Naive thymus-derived CD8-positive, alpha-beta T cell (primary cell): ENCODE data around the gene TMPRSS6. TPM values are rescaled to one million over a fixed set of nuclear protein-coding genes. Genes with fewer than 3 reads are reported as not detected.

Experiments
- ATAC-seq, 2 donors: fragments of 150-1000 bp; cut with Tn5 transposase in 1 of 2; sonication (Bioruptor Pico), chemical (Tn5 transposase) in 1 of 2; 1 replicate in 1 of 2; 2 replicates in 1 of 2; pipeline ENCODE4 v1.10.0; 2021; ENCODE audit warnings: mild to moderate bottlenecking in 2 of 2, moderate library complexity in 2 of 2
- POLR2A ChIA-PET: fragments of 350-600 bp; sonication (Branson Sonifier 250); formaldehyde crosslinking; loops from one replicate; lab custom pipeline; 2021; ENCODE audit warnings: antibody characterized with exemption; lab: Charles Lee
- DNase-seq, 10 donors: peaks; one replicate each; pipeline versions ENCODE4 v3.0.0 to v3.0.0-alpha.2; 2020 to 2022
- H3K27ac Mint-ChIP-seq, 10 donors: one replicate each; pipeline ENCODE4 v1.8.0; 2020 to 2022; ENCODE audit warnings: mild to moderate bottlenecking in 10 of 10, mixed read lengths in 10 of 10, moderate library complexity in 4 of 10, inconsistent platforms in 1 of 10
- H3K27me3 Mint-ChIP-seq, 5 donors: one replicate each; pipeline ENCODE4 v1.8.0; 2021 to 2022; ENCODE audit warnings: mixed read lengths in 5 of 5
- H3K36me3 Mint-ChIP-seq, 3 donors: one replicate each; pipeline ENCODE4 v1.8.0; 2020 to 2022; ENCODE audit warnings: mixed read lengths in 3 of 3, mild to moderate bottlenecking in 2 of 3, inconsistent platforms in 1 of 3
- H3K4me1 Mint-ChIP-seq, 4 donors: one replicate each; pipeline ENCODE4 v1.8.0; 2021 to 2022; ENCODE audit warnings: mixed read lengths in 4 of 4
- H3K4me3 Mint-ChIP-seq, 10 donors: one replicate each; pipeline ENCODE4 v1.8.0; 2020 to 2022; ENCODE audit warnings: mild to moderate bottlenecking in 10 of 10, mixed read lengths in 10 of 10, moderate library complexity in 6 of 10, inconsistent platforms in 1 of 10
- H3K9me3 Mint-ChIP-seq, 9 donors: one replicate each; pipeline ENCODE4 v1.8.0; 2020 to 2022; ENCODE audit warnings: mixed read lengths in 9 of 9, mild to moderate bottlenecking in 3 of 9, inconsistent platforms in 1 of 9, moderate library complexity in 1 of 9
- polyA plus RNA-seq, 3 donors: library from polyadenylated mRNA; unstranded; fragments of 300-500 nt; fragmentation: Illumina TruSeq; gene quantifications; one replicate each; pipeline ENCODE4 v1.2.3, GENCODE V29; 2021
- total RNA-seq, 8 experiments: library from RNA in 2 of 8; stranded (reverse) in 2 of 8; gene quantifications; one replicate each; pipeline ENCODE4 v1.2.3 and lab custom pipeline; 2021 to 2026

Gene TMPRSS6
- total and polyA plus RNA-seq, 5 experiments from 2014 or later, result 0.05 to 0.36 (median 0.09) TPM

DNA sequence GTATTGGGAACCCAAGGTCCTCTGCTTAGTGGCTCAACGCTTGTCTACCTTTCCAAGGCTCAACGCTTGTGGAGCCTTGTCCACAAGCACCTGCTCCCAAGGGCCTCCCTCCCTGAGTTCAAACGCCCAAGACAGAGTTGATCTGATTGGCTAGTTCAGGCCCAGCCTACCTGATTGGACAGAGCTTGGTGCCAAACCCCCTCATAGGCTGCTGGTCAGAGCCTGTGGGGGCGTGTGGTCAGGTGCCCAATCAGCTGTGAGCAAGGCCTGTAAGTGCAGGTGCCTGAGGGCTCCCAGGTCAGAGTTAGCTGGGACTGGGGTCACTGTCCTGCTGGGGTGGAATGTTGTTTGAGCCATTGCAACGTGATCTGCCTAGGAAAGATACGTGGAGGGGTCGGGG, 16.9 kb upstream of the TMPRSS6 start:
- ATAC-seq (no peak), DNase-seq (no peak)
- no peaks in the 10 kb centered on the region for H3K9me3 Mint-ChIP-seq
- no peak overlapping the region for H3K4me3 Mint-ChIP-seq
- no peaks in the 10 kb centered on the region for H3K27me3 Mint-ChIP-seq
- H3K36me3 Mint-ChIP-seq, result peaks cover 0 to 39% (median 0%) of the 10 kb centered on the region in 3 donors
- H3K27ac Mint-ChIP-seq, result peak overlapping the region; percentile 81 to 100 (median 90)
- POLR2A ChIA-PET, result interaction anchor here (0.8 to 8.7 kb wide), 5 partner anchors 16 to 73 kb away, joined by 3 to 104 read pairs (median 3); partner anchors contain the start of gene IL2RB
- peaks cover 13 to 59% (median 53%) of the 10 kb centered on the region in 4 donors for H3K4me1 Mint-ChIP-seq

DNA sequence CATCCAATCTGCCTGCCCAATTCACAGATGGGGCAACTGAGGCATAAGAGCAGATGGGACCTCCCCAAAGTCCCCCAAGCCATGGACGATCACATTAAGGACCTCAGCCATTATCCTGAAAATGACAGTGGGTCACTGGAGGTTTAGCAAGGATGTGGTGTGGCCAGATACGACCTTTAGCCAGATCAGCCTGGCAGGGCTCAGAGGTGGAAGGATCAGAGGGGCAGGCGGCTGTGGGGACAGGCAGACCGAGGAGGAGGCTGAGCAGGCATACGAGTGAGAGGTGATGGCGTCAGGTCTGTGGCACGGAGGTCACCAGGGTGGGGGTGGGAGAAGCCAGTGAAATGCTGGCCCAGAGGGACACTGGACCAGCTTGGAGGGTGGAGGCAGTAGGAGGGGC, 14.1 kb upstream of the TMPRSS6 start:
- H3K27me3 Mint-ChIP-seq, result no peaks in the 10 kb centered on the region
- no peak overlapping the region for H3K4me3 Mint-ChIP-seq
- ATAC-seq, result no peak
- H3K9me3 Mint-ChIP-seq, result no peaks in the 10 kb centered on the region
- DNase-seq, result no peak
- peaks cover 0 to 25% (median 0%) of the 10 kb centered on the region in 3 donors for H3K36me3 Mint-ChIP-seq
- H3K27ac Mint-ChIP-seq, result peak overlapping the region; percentile 97 to 100 (median 98)
- POLR2A ChIA-PET, result interaction anchor here (1.8 to 8.7 kb wide), 4 partner anchors 9 to 106 kb away, joined by 4 to 104 read pairs (median 6); partner anchors contain the start of gene IL2RB
- H3K4me1 Mint-ChIP-seq, result peaks cover 15 to 67% (median 58%) of the 10 kb centered on the region in 4 donors

DNA sequence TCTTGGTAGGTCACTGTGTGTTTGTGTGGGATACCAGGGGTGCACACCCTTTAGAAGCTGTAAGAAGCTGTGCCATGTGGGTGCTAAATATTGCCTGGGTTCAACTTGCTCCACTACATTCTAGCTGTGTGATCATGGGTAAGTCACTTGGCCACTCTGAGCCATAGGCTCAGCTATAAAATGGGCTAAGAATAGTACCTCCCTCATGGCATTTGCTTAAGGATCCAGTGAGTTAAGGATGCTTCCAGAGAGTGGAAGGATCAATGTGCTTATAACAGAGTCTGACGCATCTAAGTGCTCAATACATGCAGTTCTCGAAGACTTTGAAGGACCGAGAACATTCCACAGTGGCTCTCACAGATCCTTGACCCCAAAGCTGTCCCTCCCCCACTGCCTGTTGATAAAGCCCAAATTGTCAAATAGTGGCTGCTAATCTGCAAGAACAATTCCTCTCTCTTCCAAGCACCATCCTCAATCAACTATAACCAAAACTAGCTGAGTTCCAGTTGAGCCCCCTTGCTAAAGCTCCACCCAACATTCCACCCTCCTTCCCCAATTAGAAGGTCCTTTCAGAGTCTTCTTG, 13.2 kb upstream of the TMPRSS6 start:
- peaks cover 0 to 16% (median 0%) of the 10 kb centered on the region in 3 donors for H3K36me3 Mint-ChIP-seq
- peaks cover 18 to 70% (median 63%) of the 10 kb centered on the region in 4 donors for H3K4me1 Mint-ChIP-seq
- no peak for ATAC-seq
- H3K4me3 Mint-ChIP-seq, result peak overlapping the region; percentile 60 to 91 (median 84)
- DNase-seq, result no peak
- H3K27me3 Mint-ChIP-seq, result no peaks in the 10 kb centered on the region
- no peaks in the 10 kb centered on the region for H3K9me3 Mint-ChIP-seq
- peak overlapping the region; percentile 97 to 100 (median 98) for H3K27ac Mint-ChIP-seq
- POLR2A ChIA-PET, result interaction anchor here (0.6 to 8.7 kb wide), 21 partner anchors 8 to 269 kb away, joined by 3 to 104 read pairs (median 5); partner anchors contain the start of genes IL2RB and RAC2

DNA sequence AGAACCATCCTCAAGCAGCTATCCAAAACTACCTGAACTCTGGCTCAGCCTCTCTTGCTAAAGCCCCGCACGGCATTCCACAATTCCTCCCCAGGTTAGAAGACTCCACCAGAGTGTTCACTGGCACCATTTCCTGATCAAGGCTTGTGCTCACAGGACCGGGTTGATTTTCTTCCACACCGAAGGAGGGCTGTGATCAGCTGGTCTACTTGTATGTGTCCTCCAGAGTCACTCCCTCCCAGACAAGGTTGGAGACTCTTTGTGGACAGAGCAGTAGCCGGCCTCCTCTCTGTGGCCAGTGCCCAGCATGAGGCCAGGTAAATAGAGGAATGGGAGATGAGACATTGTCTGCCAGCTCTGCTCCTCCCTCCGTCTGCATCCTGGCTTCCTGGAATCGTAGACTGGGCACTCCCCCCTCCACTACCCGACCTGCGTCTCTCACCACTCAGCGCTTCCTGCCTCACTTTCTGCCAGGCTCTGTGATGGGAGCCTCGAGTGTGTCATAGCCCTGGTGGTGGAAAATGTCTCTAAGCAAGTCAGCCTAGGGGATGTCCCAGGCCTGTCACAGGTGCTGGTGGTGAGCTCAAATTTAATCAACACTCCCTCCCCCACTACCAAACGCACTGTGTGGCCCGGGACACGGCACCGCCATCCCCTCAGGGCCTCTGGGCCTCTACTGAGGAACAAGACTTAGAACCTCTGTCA, 12.5 kb upstream of the TMPRSS6 start:
- Mint-ChIP-seq H3K36me3 (peaks cover 0 to 9% (median 0%) of the 10 kb centered on the region in 3 donors), H3K27me3 (no peaks in the 10 kb centered on the region)

GRCh38 chr22:37120569-37121340, 11.2 kb upstream of the TMPRSS6 start:
- H3K27ac Mint-ChIP-seq, result peak overlapping the region; percentile 97 to 100 (median 98)
- H3K4me1 Mint-ChIP-seq, result peaks cover 20 to 63% (median 57%) of the 10 kb centered on the region in 4 donors
- no peak overlapping the region for H3K4me3 Mint-ChIP-seq
- H3K9me3 Mint-ChIP-seq, result no peaks in the 10 kb centered on the region
- POLR2A ChIA-PET, result interaction anchor here (0.6 to 8.7 kb wide), 4 partner anchors 29 to 123 kb away, joined by 3 to 104 read pairs (median 7); partner anchors contain the start of genes IL2RB and RAC2
- DNase-seq, result no peak
- no peaks in the 10 kb centered on the region for H3K27me3 Mint-ChIP-seq
- peaks cover 0 to 3% (median 0%) of the 10 kb centered on the region in 3 donors for H3K36me3 Mint-ChIP-seq
- ATAC-seq, result no peak

More for the DNA sequence above, 12.5 kb upstream of the TMPRSS6 start:
- Mint-ChIP-seq H3K4me1 (peaks cover 18 to 66% (median 59%) of the 10 kb centered on the region in 4 donors), H3K9me3 (no peaks in the 10 kb centered on the region), H3K27ac (peak overlapping the region; percentile 97 to 100 (median 98)), H3K4me3 (peak overlapping the region; percentile 60 to 91 (median 84))
- peak; percentile 98 for ATAC-seq
- DNase-seq, result peak; percentile 73 to 96 (median 93)
- POLR2A ChIA-PET, result interaction anchor here (0.6 to 8.7 kb wide), 24 partner anchors 8 to 268 kb away, joined by 3 to 104 read pairs (median 4); partner anchors contain the start of genes IL2RB and RAC2

GRCh38 chr22:37119872-37120271, 10.4 kb upstream of the TMPRSS6 start:
- peak overlapping the region in 9 of 10 donors; percentile 86 to 100 (median 97) for H3K27ac Mint-ChIP-seq
- H3K4me3 Mint-ChIP-seq, result no peak overlapping the region
- H3K9me3 Mint-ChIP-seq, result no peaks in the 10 kb centered on the region
- peaks cover 18 to 61% (median 53%) of the 10 kb centered on the region in 4 donors for H3K4me1 Mint-ChIP-seq
- ATAC-seq (no peak), DNase-seq (no peak)
- H3K36me3 Mint-ChIP-seq, result no peaks in the 10 kb centered on the region
- H3K27me3 Mint-ChIP-seq, result no peaks in the 10 kb centered on the region
- POLR2A ChIA-PET, result interaction anchor here (0.6 to 1.4 kb wide), 3 partner anchors 29 to 79 kb away, joined by 3 to 4 read pairs (median 3); no protein-coding TSS in a partner anchor

DNA sequence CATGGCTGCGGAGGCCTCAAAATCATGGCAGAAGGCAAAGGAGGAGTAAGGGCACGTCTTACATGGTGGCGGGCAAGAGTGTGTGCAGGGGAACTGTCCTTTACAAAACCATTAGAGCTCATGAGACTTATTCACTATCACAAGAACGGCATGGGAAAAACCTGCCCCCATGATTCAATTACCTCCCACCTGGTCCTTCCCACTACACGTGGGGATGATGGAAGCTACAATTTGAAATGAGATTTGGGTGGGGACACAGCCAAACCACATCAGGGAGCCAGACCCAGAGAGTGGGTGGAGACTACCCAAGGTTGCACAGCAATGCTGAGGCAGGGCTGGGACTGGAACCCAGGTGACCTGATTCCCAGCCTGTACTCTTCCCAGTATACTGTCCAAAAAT, 8.6 kb upstream of the TMPRSS6 start:
- peaks cover 18 to 46% (median 37%) of the 10 kb centered on the region in 4 donors for H3K4me1 Mint-ChIP-seq
- ATAC-seq, result no peak
- no peaks in the 10 kb centered on the region for H3K9me3 Mint-ChIP-seq
- H3K36me3 Mint-ChIP-seq, result no peaks in the 10 kb centered on the region
- DNase-seq, result no peak
- POLR2A ChIA-PET, result interaction anchor here (1.8 kb wide), 1 partner anchor 38 kb away, joined by 5 read pairs; no protein-coding TSS in a partner anchor
- peak overlapping the region in 7 of 10 donors; percentile 22 to 68 (median 54) for H3K27ac Mint-ChIP-seq
- no peaks in the 10 kb centered on the region for H3K27me3 Mint-ChIP-seq
- peak overlapping the region in 1 of 10 donors; percentile 18 for H3K4me3 Mint-ChIP-seq

DNA sequence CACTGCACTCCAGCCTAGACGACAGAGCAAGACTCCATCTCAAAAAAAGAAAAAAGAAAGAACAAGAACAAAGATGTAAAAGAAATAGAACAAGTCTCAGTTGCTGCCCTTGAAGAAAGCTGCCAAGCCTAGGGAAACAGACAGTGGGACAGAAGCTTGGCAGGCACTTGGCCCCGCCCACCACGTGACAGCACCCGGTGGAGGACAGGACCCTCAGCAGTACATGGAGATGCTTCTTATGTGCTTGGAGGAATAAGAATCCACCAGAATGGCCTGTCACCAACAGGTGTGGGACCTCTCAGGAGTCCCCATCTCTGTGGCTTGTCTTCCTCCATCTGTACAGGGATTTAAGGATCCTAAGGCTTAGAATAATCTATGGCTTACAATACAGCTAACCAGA, 7.6 kb upstream of the TMPRSS6 start:
- H3K27me3 Mint-ChIP-seq, result no peaks in the 10 kb centered on the region
- H3K36me3 Mint-ChIP-seq, result no peaks in the 10 kb centered on the region
- no peaks in the 10 kb centered on the region for H3K9me3 Mint-ChIP-seq
- peak overlapping the region in 3 of 10 donors; percentile 2 to 86 (median 37) for H3K27ac Mint-ChIP-seq
- ATAC-seq (no peak), DNase-seq (no peak)
- peaks cover 13 to 36% (median 27%) of the 10 kb centered on the region in 4 donors for H3K4me1 Mint-ChIP-seq
- POLR2A ChIA-PET, result no interaction called here
- no peak overlapping the region for H3K4me3 Mint-ChIP-seq

DNA sequence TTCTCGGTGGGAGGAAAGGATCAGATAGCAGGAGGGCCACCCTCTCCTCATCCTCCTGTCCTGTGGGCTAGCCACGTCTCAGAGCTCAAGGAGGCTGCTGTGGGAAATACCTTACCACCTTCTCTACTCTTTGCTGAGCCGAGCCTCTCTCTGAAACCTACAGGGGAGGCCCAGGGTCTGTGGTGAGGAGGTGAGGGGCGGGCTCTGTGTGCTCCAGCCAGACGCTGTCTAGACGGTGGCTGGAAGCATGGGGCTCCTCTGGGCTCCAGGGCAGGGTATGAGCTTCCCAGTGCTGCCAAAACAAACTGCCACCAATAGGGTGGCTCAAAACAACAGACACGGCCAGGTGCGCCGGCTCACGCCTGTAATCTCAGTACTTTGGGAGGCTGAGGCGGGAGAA, 5.5 kb upstream of the TMPRSS6 start:
- H3K4me3 Mint-ChIP-seq, result no peak overlapping the region
- H3K27me3 Mint-ChIP-seq, result no peaks in the 10 kb centered on the region
- DNase-seq (no peak), ATAC-seq (peak in 1 of 2 donors; percentile 25)
- H3K9me3 Mint-ChIP-seq, result no peaks in the 10 kb centered on the region
- H3K36me3 Mint-ChIP-seq, result no peaks in the 10 kb centered on the region
- H3K27ac Mint-ChIP-seq, result peak overlapping the region in 3 of 10 donors; percentile 29 to 43 (median 34)
- POLR2A ChIA-PET, result no interaction called here
- H3K4me1 Mint-ChIP-seq, result peaks cover 8 to 23% (median 12%) of the 10 kb centered on the region in 4 donors

- H3K27ac Mint-ChIP-seq, result no peak overlapping the region
- ATAC-seq, result no peak
- POLR2A ChIA-PET, result no interaction called here
Observed at GRCh38 chr22:37113757-37114156, 4.2 kb upstream of the TMPRSS6 start.

DNA sequence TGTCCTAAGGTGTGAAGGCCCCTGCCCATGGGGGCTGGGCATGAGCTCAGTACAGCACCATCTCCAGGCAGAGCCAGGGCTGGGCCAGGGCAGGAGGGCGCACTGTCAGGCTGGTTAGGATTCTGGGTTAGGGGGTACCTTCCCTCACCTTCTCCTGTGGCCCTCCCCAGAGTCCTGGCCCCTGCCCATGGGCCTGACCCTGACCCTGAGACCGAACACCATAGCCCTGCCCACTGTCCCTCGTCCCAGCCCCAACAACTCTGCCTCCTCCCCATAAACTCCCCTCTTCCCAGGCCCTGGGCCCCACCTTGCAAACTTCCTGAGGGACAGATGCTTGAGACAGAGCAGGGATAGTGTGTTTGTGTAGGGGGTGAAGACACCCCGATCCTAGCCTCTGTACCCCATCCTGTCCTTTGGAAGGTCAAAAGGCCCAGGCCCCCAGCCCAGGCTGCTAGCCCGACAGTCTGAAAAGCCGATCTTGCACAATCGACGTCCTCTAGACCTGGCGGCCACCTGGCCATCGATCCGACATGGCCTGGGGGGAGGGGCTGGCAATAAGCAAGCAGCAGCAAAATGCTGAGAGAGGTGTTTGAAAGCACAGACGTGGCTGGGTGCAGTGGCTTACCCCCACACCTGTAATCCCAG, 2.7 kb upstream of the TMPRSS6 start:
- DNase-seq, result no peak
- POLR2A ChIA-PET, result no interaction called here
- no peak for ATAC-seq
- Mint-ChIP-seq H3K4me3 (no peak overlapping the region), H3K27ac (peak overlapping the region in 2 of 10 donors; percentile 43 to 93), H3K4me1 (peaks cover under 1 to 9% (median 3%) of the 10 kb centered on the region in 4 donors), H3K9me3 (no peaks in the 10 kb centered on the region), H3K36me3 (no peaks in the 10 kb centered on the region), H3K27me3 (no peaks in the 10 kb centered on the region)

More at GRCh38 chr22:37113757-37114156, 4.2 kb upstream of the TMPRSS6 start:
- Mint-ChIP-seq H3K9me3 (no peaks in the 10 kb centered on the region), H3K27me3 (no peaks in the 10 kb centered on the region), H3K36me3 (no peaks in the 10 kb centered on the region), H3K4me1 (peaks cover 5 to 19% (median 9%) of the 10 kb centered on the region in 4 donors), H3K4me3 (no peak overlapping the region)
- no peak for DNase-seq
